ENCODE results near the gene ANK2. TPM values are rescaled to one million over a fixed set of nuclear protein-coding genes. Genes with fewer than 3 reads are reported as not detected.

ANK2 gene
- total RNA-seq, 1 donor from 2014 or later = 11.1 TPM

- Mint-ChIP-seq H3K27ac (no peak overlapping the region), H3K9me3 (ENCODE audit: low read depth) (peaks cover 7% of the 10 kb centered on the region), H3K4me3 (ENCODE audit: low read depth) (no peak overlapping the region), H3K36me3 (ENCODE audit: insufficient read depth) (no peaks in the 10 kb centered on the region), H3K4me1 (ENCODE audit: low read depth) (no peaks in the 10 kb centered on the region), H3K27me3 (no peaks in the 10 kb centered on the region)
- DNase-seq (ENCODE audit: low spot score, unreplicated experiment) = no peak
- no peak for TF ChIP-seq CTCF (IDR thresholded peaks at IDR 0.05; ENCODE audit: unreplicated experiment)
Observed at GRCh38 chr4:113263274-113263673, 213.8 kb downstream of the ANK2 start.

GRCh38 chr4:113270520-113271319 is 221.3 kb downstream of the ANK2 start:
- Mint-ChIP-seq H3K9me3 (ENCODE audit: low read depth) (peaks cover 7% of the 10 kb centered on the region), H3K27ac (no peak overlapping the region), H3K27me3 (no peaks in the 10 kb centered on the region), H3K4me3 (ENCODE audit: low read depth) (no peak overlapping the region), H3K4me1 (ENCODE audit: low read depth) (peaks cover 12% of the 10 kb centered on the region), H3K36me3 (ENCODE audit: insufficient read depth) (no peaks in the 10 kb centered on the region)
- TF ChIP-seq CTCF (IDR thresholded peaks at IDR 0.05; ENCODE audit: unreplicated experiment) = no peak
- no peak for DNase-seq (ENCODE audit: low spot score, unreplicated experiment)

- H3K9me3 Mint-ChIP-seq (ENCODE audit: low read depth) = peaks cover 4% of the 10 kb centered on the region
- H3K27ac Mint-ChIP-seq = no peak overlapping the region
- no peaks in the 10 kb centered on the region for H3K36me3 Mint-ChIP-seq (ENCODE audit: insufficient read depth)
- no peaks in the 10 kb centered on the region for H3K27me3 Mint-ChIP-seq
- H3K4me3 Mint-ChIP-seq (ENCODE audit: low read depth) = no peak overlapping the region
- peaks cover 12% of the 10 kb centered on the region for H3K4me1 Mint-ChIP-seq (ENCODE audit: low read depth)
- no peak for TF ChIP-seq CTCF (IDR thresholded peaks at IDR 0.05; ENCODE audit: unreplicated experiment)
- DNase-seq (ENCODE audit: low spot score, unreplicated experiment) = no peak
Observed at GRCh38 chr4:113272523-113272922, 223.1 kb downstream of the ANK2 start.

GRCh38 chr4:113273721-113274220 is 224.3 kb downstream of the ANK2 start:
- Mint-ChIP-seq H3K27me3 (no peaks in the 10 kb centered on the region), H3K4me3 (ENCODE audit: low read depth) (no peak overlapping the region), H3K4me1 (ENCODE audit: low read depth) (peaks cover 12% of the 10 kb centered on the region), H3K27ac (no peak overlapping the region), H3K9me3 (ENCODE audit: low read depth) (no peaks in the 10 kb centered on the region), H3K36me3 (ENCODE audit: insufficient read depth) (no peaks in the 10 kb centered on the region)
- no peak for DNase-seq (ENCODE audit: low spot score, unreplicated experiment)
- no peak for TF ChIP-seq CTCF (IDR thresholded peaks at IDR 0.05; ENCODE audit: unreplicated experiment)

DNA sequence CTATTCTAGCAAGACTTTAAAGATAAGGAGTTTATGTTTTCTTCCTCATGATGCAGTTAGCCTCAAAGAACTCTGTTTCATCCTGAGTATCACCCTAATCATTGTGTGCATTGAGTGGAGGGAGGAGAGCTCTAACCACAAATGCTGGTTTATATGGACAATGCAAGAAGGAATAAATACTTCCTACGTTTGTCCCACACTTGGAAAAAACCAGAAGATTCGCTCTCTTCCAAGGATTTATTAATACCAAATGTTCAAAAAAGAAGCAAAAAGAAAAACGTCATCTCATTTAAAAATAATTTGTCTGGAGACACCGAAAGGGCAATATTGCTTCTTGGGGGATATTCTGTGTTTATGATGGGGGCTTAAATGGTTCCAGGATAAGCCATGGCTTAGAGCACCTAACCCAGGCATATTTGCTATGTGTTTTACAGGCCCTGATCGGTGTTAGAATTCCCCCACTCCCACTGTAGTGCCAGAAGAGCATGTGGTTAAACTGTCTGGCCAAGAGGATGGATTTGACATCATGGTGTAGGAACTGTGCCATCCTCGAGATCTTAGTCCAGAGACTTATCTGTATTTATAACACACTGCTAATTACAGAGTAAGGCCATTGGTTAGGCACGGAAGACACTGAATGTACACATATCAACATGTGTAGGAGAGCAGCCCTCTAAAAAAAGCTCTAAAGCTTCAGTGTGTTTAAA is 227.2 kb downstream of the ANK2 start:
- peaks cover 12% of the 10 kb centered on the region for H3K4me1 Mint-ChIP-seq (ENCODE audit: low read depth)
- no peaks in the 10 kb centered on the region for H3K36me3 Mint-ChIP-seq (ENCODE audit: insufficient read depth)
- H3K9me3 Mint-ChIP-seq (ENCODE audit: low read depth) = no peaks in the 10 kb centered on the region
- no peak overlapping the region for H3K4me3 Mint-ChIP-seq (ENCODE audit: low read depth)
- no peak for DNase-seq (ENCODE audit: low spot score, unreplicated experiment)
- TF ChIP-seq CTCF (IDR thresholded peaks at IDR 0.05; ENCODE audit: unreplicated experiment) = no peak
- H3K27ac Mint-ChIP-seq = no peak overlapping the region
- H3K27me3 Mint-ChIP-seq = no peaks in the 10 kb centered on the region
